GM12878 (cell line): ENCODE data around the gene CNGA1. TPM values are rescaled to one million over a fixed set of nuclear protein-coding genes. Genes with fewer than 3 reads are reported as not detected.

Experiments
- BCL11A ChIP-seq: IDR thresholded peaks from 2 replicates; pipeline ENCODE4 v1.6.1; 2011; ENCODE audit warnings: low read depth, low read length
- BHLHE40 ChIP-seq, 2 experiments: fragments of 450-650 bp in 1 of 2; IDR thresholded peaks; 2 replicates each; pipeline ENCODE4 v1.6.1; 2011 to 2017; ENCODE audit warnings: low read depth in 2 of 2, borderline replicate concordance in 1 of 2, improper control_type of control experiment in 1 of 2, low read length in 1 of 2, mild to moderate bottlenecking in 1 of 2
- CBFB ChIP-seq: IDR thresholded peaks from 2 replicates; pipeline ENCODE4 v1.6.1; 2016; ENCODE audit warnings: antibody characterized with exemption, low read depth
- CEBPB ChIP-seq, 2 experiments: fragments of 150-350 bp in 1 of 2; IDR thresholded peaks; 2 replicates each; pipeline ENCODE4 v1.6.1; 2012 to 2014; ENCODE audit warnings: low read depth in 2 of 2, low read length in 2 of 2, borderline replicate concordance in 1 of 2, inconsistent platforms in 1 of 2
- DPF2 ChIP-seq: fragments of 450-650 bp; IDR thresholded peaks from 2 replicates; pipeline ENCODE4 v1.6.1; 2017; ENCODE audit warnings: mild to moderate bottlenecking
- FOXM1 ChIP-seq: IDR thresholded peaks from 2 replicates; pipeline ENCODE4 v1.6.1; 2012; ENCODE audit warnings: low read depth, mild to moderate bottlenecking, inconsistent platforms, low read length, moderate library complexity
- HDAC6 ChIP-seq: fragments of 200-600 bp; sonication (generic); IDR thresholded peaks from one replicate; pipeline ENCODE4 v1.8.0; 2017; ENCODE audit warnings: antibody characterized with exemption; ENCODE audit not compliant: unreplicated experiment
- HSF1 ChIP-seq: fragments of 150-350 bp; IDR thresholded peaks from 2 replicates; pipeline ENCODE4 v1.6.1; 2014; ENCODE audit warnings: mild to moderate bottlenecking, low read depth, low read length
- NFIC ChIP-seq: IDR thresholded peaks from 2 replicates; pipeline ENCODE4 v1.6.1; 2012; ENCODE audit warnings: low read depth, mild to moderate bottlenecking, inconsistent platforms, low read length, moderate library complexity
- NFXL1 ChIP-seq: fragments of 450-650 bp; IDR thresholded peaks from 2 replicates; pipeline ENCODE4 v1.6.1; 2017; ENCODE audit warnings: antibody characterized with exemption, mild to moderate bottlenecking, borderline replicate concordance
- NR2C1 ChIP-seq: fragments of 450-650 bp; IDR thresholded peaks from 2 replicates; pipeline ENCODE4 v1.6.1; 2017; ENCODE audit warnings: antibody characterized with exemption, mild to moderate bottlenecking, moderate library complexity
- RBBP5 ChIP-seq: fragments of 200-600 bp; sonication (generic); conservative IDR thresholded peaks from 2 replicates; pipeline ENCODE4 v1.6.1; 2016
- RELA ChIP-seq: fragments of 450-650 bp; IDR thresholded peaks from 2 replicates; pipeline ENCODE4 v1.8.0; 2014; ENCODE audit warnings: borderline replicate concordance; ENCODE audit not compliant: partially characterized antibody
- SMC3 ChIP-seq: IDR thresholded peaks from 2 replicates; pipeline ENCODE4 v1.6.1; 2011; ENCODE audit warnings: low read length, improper control_type of control experiment, borderline replicate concordance
- SPI1 ChIP-seq: IDR thresholded peaks from 2 replicates; pipeline ENCODE4 v1.6.1; 2011; ENCODE audit warnings: low read depth, mild to moderate bottlenecking, low read length, moderate library complexity, borderline replicate concordance; ENCODE audit not compliant: insufficient read depth
- STAT1 ChIP-seq: fragments of 450-650 bp; conservative IDR thresholded peaks from 2 replicates; pipeline ENCODE4 v1.6.1; 2014; ENCODE audit warnings: antibody characterized with exemption, mild to moderate bottlenecking
- TBL1XR1 ChIP-seq: IDR thresholded peaks from 2 replicates; pipeline ENCODE4 v1.6.1; 2012; ENCODE audit warnings: low read depth, low read length, improper control_type of control experiment
- TCF12 ChIP-seq: IDR thresholded peaks from 2 replicates; pipeline ENCODE4 v1.6.1; 2011; ENCODE audit warnings: low read depth, mild to moderate bottlenecking, low read length
- WRNIP1 ChIP-seq: IDR thresholded peaks from 2 replicates; pipeline ENCODE4 v1.6.1; 2011; ENCODE audit warnings: low read depth, low read length, improper control_type of control experiment, borderline replicate concordance
- ZBED1 ChIP-seq: IDR thresholded peaks from 2 replicates; pipeline ENCODE4 v1.6.1; 2016; ENCODE audit warnings: borderline replicate concordance
- ZSCAN29 ChIP-seq: fragments of 450-650 bp; IDR thresholded peaks from 2 replicates; pipeline ENCODE4 v1.6.1; 2017; ENCODE audit warnings: mild to moderate bottlenecking, moderate library complexity
- polyA plus RNA-seq, 11 experiments: library from polyadenylated mRNA; depleted of rRNA in 4 of 11; unstranded in 6 of 11; stranded (reverse) in 5 of 11; fragments of >200 nt; fragmentation: Nextera tagmentation in 4 of 11; fragmentation: Illumina TruSeq in 1 of 11; extraction: Ambion mirVana in 4 of 11; extraction: Trizol in 1 of 11; gene quantifications; 1 replicate in 1 of 11; 2 replicates in 10 of 11; pipeline versions ENCODE4 v1.2.1 to v1.2.3, GENCODE V29; 2011 to 2016; ENCODE audit warnings: inconsistent platforms in 2 of 11, missing spikeins in 2 of 11, low read depth in 1 of 11
- total RNA-seq, 4 experiments: library from RNA; depleted of rRNA in 3 of 4; stranded (reverse); fragments of >200 nt in 3 of 4; fragmentation: Illumina TruSeq in 1 of 4; extraction: Trizol in 1 of 4; gene quantifications; 2 replicates each; pipeline versions ENCODE4 v1.2.1 to v1.2.3, GENCODE V29; 2013 to 2021
- TF ChIP-seq, protein P1 (sequence below): fragments of 450-650 bp; IDR thresholded peaks from 2 replicates; pipeline ENCODE4 v1.6.1; 2017; ENCODE audit warnings: mild to moderate bottlenecking, low read depth, inconsistent platforms; ENCODE audit not compliant: poor library complexity, severe bottlenecking
- TF ChIP-seq, protein P2 (sequence below): fragments of 150-350 bp; IDR thresholded peaks from 2 replicates; pipeline ENCODE4 v1.6.1; 2016; ENCODE audit warnings: low read depth, low read length
- TF ChIP-seq, protein P3 (sequence below): fragments of 450-650 bp; conservative IDR thresholded peaks from 2 replicates; pipeline ENCODE4 v1.6.1; 2017; ENCODE audit warnings: mild to moderate bottlenecking, moderate library complexity

CNGA1 gene
- total and polyA plus RNA-seq, 10 of the 15 experiments (the other 5 are each of a cell fraction or from before 2014, with no cell fraction given) = 0.38 to 14.2 (median 5.1) TPM

DNA sequence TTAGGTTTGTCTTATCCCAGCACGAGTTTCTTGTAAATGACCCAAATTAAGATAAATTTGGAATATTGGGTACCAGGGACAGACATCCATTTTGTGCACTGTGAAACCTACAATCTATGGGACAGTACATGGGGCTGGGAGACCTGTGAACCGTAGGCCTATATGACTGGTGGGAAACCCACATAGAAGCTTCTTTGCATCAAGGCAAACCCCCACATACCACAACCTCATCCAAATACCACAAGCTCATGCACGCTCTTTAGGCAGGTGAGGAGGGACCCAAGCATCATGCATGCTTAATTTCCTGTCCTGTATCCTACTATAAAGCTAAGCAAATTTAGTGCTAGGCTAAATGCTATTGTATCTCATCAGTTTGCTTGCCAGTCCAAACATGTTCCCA lies 47.9 kb upstream of the CNGA1 start (continued):
- TF ChIP-seq WRNIP1 (no peak), STAT1 (no peak), HSF1 (no peak), DPF2 (no peak), HDAC6 (no peak), NR2C1 (no peak), FOXM1 (peak; percentile 84), RELA (no peak), TBL1XR1 (no peak), SMC3 (no peak), ZSCAN29 (no peak), CBFB (peak; percentile 94), CEBPB (IDR thresholded peaks at IDR 0.05; ENCODE audit: borderline replicate concordance in 1 of 2, low read depth in 2 of 2, low read length in 2 of 2) (peak in 1 of 2 experiments; percentile 9; a peak in 1 of 4 replicates), RBBP5 (no peak), BCL11A (peak; percentile 68; the same call in 1 of the 2 replicates), ZBED1 (0 out of 2 replicates have a peak, but pooled peaks have one; percentile 24), TCF12 (peak; percentile 51; the same call in 1 of the 2 replicates), NFXL1 (no peak), BHLHE40 (IDR thresholded peaks at IDR 0.05; ENCODE audit: borderline replicate concordance in 1 of 2, low read depth in 2 of 2, low read length in 1 of 2) (peak; percentile 16 to 25; a peak in 2 of 4 replicates), NFIC (peak; percentile 89), SPI1 (no peak)
- TF ChIP-seq, protein P1, sequence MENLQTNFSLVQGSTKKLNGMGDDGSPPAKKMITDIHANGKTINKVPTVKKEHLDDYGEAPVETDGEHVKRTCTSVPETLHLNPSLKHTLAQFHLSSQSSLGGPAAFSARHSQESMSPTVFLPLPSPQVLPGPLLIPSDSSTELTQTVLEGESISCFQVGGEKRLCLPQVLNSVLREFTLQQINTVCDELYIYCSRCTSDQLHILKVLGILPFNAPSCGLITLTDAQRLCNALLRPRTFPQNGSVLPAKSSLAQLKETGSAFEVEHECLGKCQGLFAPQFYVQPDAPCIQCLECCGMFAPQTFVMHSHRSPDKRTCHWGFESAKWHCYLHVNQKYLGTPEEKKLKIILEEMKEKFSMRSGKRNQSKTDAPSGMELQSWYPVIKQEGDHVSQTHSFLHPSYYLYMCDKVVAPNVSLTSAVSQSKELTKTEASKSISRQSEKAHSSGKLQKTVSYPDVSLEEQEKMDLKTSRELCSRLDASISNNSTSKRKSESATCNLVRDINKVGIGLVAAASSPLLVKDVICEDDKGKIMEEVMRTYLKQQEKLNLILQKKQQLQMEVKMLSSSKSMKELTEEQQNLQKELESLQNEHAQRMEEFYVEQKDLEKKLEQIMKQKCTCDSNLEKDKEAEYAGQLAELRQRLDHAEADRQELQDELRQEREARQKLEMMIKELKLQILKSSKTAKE = no peak
- TF ChIP-seq, protein P2, sequence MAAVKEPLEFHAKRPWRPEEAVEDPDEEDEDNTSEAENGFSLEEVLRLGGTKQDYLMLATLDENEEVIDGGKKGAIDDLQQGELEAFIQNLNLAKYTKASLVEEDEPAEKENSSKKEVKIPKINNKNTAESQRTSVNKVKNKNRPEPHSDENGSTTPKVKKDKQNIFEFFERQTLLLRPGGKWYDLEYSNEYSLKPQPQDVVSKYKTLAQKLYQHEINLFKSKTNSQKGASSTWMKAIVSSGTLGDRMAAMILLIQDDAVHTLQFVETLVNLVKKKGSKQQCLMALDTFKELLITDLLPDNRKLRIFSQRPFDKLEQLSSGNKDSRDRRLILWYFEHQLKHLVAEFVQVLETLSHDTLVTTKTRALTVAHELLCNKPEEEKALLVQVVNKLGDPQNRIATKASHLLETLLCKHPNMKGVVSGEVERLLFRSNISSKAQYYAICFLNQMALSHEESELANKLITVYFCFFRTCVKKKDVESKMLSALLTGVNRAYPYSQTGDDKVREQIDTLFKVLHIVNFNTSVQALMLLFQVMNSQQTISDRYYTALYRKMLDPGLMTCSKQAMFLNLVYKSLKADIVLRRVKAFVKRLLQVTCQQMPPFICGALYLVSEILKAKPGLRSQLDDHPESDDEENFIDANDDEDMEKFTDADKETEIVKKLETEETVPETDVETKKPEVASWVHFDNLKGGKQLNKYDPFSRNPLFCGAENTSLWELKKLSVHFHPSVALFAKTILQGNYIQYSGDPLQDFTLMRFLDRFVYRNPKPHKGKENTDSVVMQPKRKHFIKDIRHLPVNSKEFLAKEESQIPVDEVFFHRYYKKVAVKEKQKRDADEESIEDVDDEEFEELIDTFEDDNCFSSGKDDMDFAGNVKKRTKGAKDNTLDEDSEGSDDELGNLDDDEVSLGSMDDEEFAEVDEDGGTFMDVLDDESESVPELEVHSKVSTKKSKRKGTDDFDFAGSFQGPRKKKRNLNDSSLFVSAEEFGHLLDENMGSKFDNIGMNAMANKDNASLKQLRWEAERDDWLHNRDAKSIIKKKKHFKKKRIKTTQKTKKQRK = no peak
- TF ChIP-seq, protein P3, sequence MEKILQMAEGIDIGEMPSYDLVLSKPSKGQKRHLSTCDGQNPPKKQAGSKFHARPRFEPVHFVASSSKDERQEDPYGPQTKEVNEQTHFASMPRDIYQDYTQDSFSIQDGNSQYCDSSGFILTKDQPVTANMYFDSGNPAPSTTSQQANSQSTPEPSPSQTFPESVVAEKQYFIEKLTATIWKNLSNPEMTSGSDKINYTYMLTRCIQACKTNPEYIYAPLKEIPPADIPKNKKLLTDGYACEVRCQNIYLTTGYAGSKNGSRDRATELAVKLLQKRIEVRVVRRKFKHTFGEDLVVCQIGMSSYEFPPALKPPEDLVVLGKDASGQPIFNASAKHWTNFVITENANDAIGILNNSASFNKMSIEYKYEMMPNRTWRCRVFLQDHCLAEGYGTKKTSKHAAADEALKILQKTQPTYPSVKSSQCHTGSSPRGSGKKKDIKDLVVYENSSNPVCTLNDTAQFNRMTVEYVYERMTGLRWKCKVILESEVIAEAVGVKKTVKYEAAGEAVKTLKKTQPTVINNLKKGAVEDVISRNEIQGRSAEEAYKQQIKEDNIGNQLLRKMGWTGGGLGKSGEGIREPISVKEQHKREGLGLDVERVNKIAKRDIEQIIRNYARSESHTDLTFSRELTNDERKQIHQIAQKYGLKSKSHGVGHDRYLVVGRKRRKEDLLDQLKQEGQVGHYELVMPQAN = no peak
